PC-9 (cell line): Measurements from ENCODE around the gene DNAH14.

Source experiments
- EZH2 ChIP-seq: fragments of 200-600 bp; sonication (generic); IDR thresholded peaks from 2 replicates; pipeline ENCODE4 v1.8.0; 2017; ENCODE audit warnings: antibody characterized with exemption, low read depth
- TF ChIP-seq, protein P1 (sequence below): fragments of 200-600 bp; sonication (generic); conservative IDR thresholded peaks from 2 replicates; pipeline ENCODE4 v1.6.1; 2017; ENCODE audit warnings: mixed run types, antibody characterized with exemption, mild to moderate bottlenecking, moderate library complexity

DNA sequence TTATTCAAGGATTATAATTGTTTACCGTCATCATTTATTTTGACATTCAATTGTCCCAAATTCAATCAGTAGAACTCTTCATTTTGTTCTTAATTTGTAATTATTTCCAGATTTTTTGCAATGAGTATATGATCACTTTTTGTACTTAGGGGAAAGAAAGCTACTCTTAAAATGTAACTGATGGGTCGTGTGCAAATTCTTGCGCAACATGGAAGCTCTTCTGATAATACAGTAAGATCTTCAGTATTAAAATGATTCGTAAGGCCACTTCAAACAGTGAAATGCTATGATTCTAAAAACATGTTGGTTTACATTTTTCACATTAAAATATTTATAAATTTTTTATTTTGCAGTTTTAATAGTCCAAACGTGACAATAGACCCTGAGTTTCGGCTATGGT is 435.0 kb downstream of the DNAH14 start:
- TF ChIP-seq, protein P1, sequence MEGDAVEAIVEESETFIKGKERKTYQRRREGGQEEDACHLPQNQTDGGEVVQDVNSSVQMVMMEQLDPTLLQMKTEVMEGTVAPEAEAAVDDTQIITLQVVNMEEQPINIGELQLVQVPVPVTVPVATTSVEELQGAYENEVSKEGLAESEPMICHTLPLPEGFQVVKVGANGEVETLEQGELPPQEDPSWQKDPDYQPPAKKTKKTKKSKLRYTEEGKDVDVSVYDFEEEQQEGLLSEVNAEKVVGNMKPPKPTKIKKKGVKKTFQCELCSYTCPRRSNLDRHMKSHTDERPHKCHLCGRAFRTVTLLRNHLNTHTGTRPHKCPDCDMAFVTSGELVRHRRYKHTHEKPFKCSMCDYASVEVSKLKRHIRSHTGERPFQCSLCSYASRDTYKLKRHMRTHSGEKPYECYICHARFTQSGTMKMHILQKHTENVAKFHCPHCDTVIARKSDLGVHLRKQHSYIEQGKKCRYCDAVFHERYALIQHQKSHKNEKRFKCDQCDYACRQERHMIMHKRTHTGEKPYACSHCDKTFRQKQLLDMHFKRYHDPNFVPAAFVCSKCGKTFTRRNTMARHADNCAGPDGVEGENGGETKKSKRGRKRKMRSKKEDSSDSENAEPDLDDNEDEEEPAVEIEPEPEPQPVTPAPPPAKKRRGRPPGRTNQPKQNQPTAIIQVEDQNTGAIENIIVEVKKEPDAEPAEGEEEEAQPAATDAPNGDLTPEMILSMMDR, result no peak
- TF ChIP-seq EZH2, result no peak
